Measurements from ENCODE around the gene PAK6. TPM values are rescaled to one million over a fixed set of nuclear protein-coding genes. Genes with fewer than 3 reads are reported as not detected.

PAK6 gene
- polyA plus RNA-seq, 1 experiment: not detected

DNA sequence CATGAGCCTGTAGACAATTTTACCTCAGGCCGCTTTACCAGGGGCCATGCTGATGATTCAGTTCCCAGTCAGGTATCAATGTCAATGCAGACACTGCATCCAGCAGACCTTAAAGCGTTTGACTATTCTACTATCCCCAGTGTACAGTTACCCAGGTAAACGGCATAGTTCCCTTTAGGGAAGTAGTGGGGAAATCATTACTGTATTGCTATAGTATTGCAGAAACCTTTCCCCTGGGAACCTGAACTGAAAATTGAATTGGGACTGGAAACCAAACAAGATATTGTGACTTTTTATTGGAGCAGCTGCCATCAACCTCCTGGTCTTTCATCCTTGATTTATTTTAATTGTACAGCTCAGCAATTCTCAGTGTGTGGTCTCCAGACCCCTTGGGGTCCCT, 78.1 kb downstream of the PAK6 start:
- ChIA-PET CTCF (interaction anchor here (0.6 to 1.3 kb wide), 3 partner anchors 27 to 38 kb away, joined by 3 to 5 read pairs (median 4); no protein-coding TSS in a partner anchor), POLR2A (no interaction called here)
- DNase-seq (ENCODE audit: low read depth, low spot score): no peak
- TF ChIP-seq, protein P1, sequence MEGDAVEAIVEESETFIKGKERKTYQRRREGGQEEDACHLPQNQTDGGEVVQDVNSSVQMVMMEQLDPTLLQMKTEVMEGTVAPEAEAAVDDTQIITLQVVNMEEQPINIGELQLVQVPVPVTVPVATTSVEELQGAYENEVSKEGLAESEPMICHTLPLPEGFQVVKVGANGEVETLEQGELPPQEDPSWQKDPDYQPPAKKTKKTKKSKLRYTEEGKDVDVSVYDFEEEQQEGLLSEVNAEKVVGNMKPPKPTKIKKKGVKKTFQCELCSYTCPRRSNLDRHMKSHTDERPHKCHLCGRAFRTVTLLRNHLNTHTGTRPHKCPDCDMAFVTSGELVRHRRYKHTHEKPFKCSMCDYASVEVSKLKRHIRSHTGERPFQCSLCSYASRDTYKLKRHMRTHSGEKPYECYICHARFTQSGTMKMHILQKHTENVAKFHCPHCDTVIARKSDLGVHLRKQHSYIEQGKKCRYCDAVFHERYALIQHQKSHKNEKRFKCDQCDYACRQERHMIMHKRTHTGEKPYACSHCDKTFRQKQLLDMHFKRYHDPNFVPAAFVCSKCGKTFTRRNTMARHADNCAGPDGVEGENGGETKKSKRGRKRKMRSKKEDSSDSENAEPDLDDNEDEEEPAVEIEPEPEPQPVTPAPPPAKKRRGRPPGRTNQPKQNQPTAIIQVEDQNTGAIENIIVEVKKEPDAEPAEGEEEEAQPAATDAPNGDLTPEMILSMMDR (IDR thresholded peaks at IDR 0.05; ENCODE audit: low read depth, low read length): no peak
- Histone ChIP-seq H3K4me3 (ENCODE audit: low read depth, low read length) (no peak overlapping the region), H3K9me3 (ENCODE audit: control insufficient read depth, insufficient read depth, low read length) (no peaks in the 10 kb centered on the region), H3K27me3 (ENCODE audit: control insufficient read depth, insufficient read depth, low read length) (peaks cover 31% of the 10 kb centered on the region), H3K27ac (ENCODE audit: low read depth, low read length) (no peak overlapping the region)

DNA sequence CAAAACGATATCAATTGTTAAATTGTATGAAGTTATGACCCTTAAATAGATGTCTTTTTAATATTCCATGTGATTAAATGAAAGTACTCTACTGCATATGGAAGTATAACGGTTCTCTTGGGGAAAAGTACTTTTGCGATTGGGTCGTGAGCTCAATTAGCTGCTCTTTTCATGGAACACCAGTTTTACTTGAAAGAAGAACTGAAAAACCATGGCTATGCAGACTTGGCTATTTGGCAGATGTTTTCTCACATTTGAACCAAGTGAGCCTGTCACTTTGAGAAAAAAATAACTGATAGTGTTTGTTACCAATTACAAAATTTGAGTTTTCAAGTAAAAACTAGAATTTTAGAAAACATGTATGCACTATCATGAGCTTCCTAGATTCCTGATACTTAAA, 78.7 kb downstream of the PAK6 start:
- H3K4me3 ChIP-seq (ENCODE audit: low read depth, low read length): no peak overlapping the region
- CTCF ChIA-PET: interaction anchor here (0.6 to 1.3 kb wide), 2 partner anchors 13 to 27 kb away, joined by 4 to 5 read pairs; no protein-coding TSS in a partner anchor
- DNase-seq (ENCODE audit: low read depth, low spot score): no peak
- POLR2A ChIA-PET: no interaction called here
- peaks cover 25% of the 10 kb centered on the region for H3K27me3 ChIP-seq (ENCODE audit: control insufficient read depth, insufficient read depth, low read length)
- no peaks in the 10 kb centered on the region for H3K9me3 ChIP-seq (ENCODE audit: control insufficient read depth, insufficient read depth, low read length)
- TF ChIP-seq, protein P1 (IDR thresholded peaks at IDR 0.05; ENCODE audit: low read depth, low read length): no peak
- H3K27ac ChIP-seq (ENCODE audit: low read depth, low read length): no peak overlapping the region

DNA sequence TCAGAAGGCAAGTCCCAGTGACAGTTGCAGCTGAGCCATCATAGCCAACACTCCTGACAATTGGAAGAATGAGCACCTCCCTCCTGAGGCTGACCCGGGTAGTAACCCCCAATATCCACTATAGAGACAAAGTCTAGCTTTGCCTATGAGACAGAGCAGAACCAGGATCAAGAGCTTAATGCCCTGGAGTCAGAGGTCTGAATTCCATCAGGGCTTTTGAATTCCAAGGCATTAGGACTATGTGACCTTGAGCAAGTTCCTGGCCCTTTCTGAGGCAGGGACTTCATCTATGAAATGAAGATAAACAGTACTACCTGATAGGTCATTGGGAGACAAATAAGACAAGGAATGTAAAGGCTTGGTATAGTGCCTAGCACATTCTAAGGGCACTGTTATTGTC, 81.5 kb downstream of the PAK6 start:
- no peaks in the 10 kb centered on the region; the same call in 1 of the 2 replicates for H3K9me3 ChIP-seq (ENCODE audit: control insufficient read depth, insufficient read depth, low read length)
- ChIA-PET CTCF (interaction anchor here (0.8 to 5.1 kb wide), 10 partner anchors 10 to 212 kb away, joined by 3 to 85 read pairs (median 8); partner anchors contain the start of genes BMF and CCDC9B), POLR2A (no interaction called here)
- no peak overlapping the region for H3K27ac ChIP-seq (ENCODE audit: low read depth, low read length)
- H3K4me3 ChIP-seq (ENCODE audit: low read depth, low read length): no peak overlapping the region
- peaks cover 22% of the 10 kb centered on the region for H3K27me3 ChIP-seq (ENCODE audit: control insufficient read depth, insufficient read depth, low read length)
- TF ChIP-seq, protein P1 (IDR thresholded peaks at IDR 0.05; ENCODE audit: low read depth, low read length): no peak
- no peak for DNase-seq (ENCODE audit: low read depth, low spot score)

DNA sequence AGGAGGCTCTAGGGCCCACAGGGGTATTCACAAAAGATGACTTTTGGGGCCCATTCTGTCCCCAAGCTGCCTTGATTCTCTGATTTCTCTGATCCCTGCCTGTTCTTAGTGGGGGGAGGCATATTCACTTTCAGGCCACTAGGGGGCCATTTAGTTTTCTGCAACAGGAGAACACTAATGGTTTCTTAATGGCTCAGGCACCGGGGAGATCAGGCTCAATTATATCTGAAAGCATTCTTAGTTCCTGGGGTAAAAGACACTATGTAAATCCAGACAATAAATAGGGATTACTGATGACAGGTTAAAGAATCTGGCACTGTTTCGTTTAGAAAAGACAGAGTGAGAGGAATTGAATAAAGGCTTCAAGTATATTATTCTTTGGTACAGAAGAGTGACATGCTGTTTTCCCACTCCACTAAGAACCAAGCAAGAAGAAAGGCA, 82.1 kb downstream of the PAK6 start:
- no peaks in the 10 kb centered on the region; the same call in 1 of the 2 replicates for H3K9me3 ChIP-seq (ENCODE audit: control insufficient read depth, insufficient read depth, low read length)
- TF ChIP-seq, protein P1 (IDR thresholded peaks at IDR 0.05; ENCODE audit: low read depth, low read length): peak; percentile 90
- no peak overlapping the region for H3K27ac ChIP-seq (ENCODE audit: low read depth, low read length)
- POLR2A ChIA-PET: interaction anchor here (0.7 kb wide), 1 partner anchor 1525 kb away, joined by 3 read pairs; no protein-coding TSS in a partner anchor
- CTCF ChIA-PET: interaction anchor here (1.4 to 5.1 kb wide), 9 partner anchors 10 to 103 kb away, joined by 3 to 85 read pairs (median 14); partner anchors contain the start of gene CCDC9B
- H3K27me3 ChIP-seq (ENCODE audit: control insufficient read depth, insufficient read depth, low read length): peaks cover 22% of the 10 kb centered on the region
- H3K4me3 ChIP-seq (ENCODE audit: low read depth, low read length): no peak overlapping the region
- no peak for DNase-seq (ENCODE audit: low read depth, low spot score)

- no peak for DNase-seq (ENCODE audit: low read depth, low spot score)
- CTCF ChIA-PET: interaction anchor here (0.6 to 5.1 kb wide), 17 partner anchors 8 to 123 kb away, joined by 3 to 85 read pairs (median 4); partner anchors contain the start of genes CCDC9B and IVD
- no peak overlapping the region for H3K27ac ChIP-seq (ENCODE audit: low read depth, low read length)
- POLR2A ChIA-PET: interaction anchor here (0.6 to 1.4 kb wide), 9 partner anchors 14 to 836 kb away, joined by 3 to 15 read pairs (median 3); no protein-coding TSS in a partner anchor
- peak overlapping the region; percentile 51 for H3K4me3 ChIP-seq (ENCODE audit: low read depth, low read length)
- TF ChIP-seq, protein P1 (IDR thresholded peaks at IDR 0.05; ENCODE audit: low read depth, low read length): no peak
- no peaks in the 10 kb centered on the region; the same call in 1 of the 2 replicates for H3K9me3 ChIP-seq (ENCODE audit: control insufficient read depth, insufficient read depth, low read length)
- peaks cover 7% of the 10 kb centered on the region for H3K27me3 ChIP-seq (ENCODE audit: control insufficient read depth, insufficient read depth, low read length)
Observed at GRCh38 chr15:40322531-40323238, 83.8 kb downstream of the PAK6 start.
